Measurements from ENCODE around the gene ZXDC. TPM values are rescaled to one million over a fixed set of nuclear protein-coding genes. Genes with fewer than 3 reads are reported as not detected.

The ZXDC gene
- total and polyA plus RNA-seq, 7 donors: 10.6 to 39.5 (median 30.3) TPM

DNA sequence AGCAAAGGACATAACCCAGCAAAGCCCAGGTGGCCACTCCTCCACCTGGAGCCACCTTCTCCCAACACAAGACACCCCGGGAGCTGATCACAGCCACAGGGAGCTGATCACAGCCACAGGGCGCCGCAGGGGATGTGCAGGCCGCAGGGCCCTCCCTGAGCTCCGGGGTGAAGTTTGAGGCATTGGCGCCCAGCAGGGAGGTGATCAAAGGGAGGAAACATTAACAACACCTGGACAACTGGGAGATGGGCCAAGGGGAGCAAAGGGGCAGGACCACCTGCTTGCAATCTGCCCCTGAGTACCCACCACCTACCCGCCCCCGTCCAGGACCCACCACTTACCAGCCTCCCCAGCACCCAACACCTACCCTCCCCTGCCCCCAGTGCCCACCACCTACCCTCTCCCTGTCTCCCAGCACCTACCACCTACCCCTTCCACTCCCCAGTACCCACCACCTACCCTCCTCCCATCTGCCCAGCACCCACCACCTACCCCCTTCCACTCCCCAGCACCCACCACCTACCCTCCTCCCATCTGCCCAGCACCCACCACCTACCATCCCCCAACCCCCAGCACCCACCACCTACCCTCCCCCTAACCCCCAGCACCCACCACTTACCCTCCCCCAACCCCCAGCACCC, 39.5 kb upstream of the ZXDC start:
- Histone ChIP-seq H3K9me3 (no peaks in the 10 kb centered on the region), H3K36me3 (ENCODE audit: insufficient read depth in 1 of 2, low read depth in 1 of 2) (no peaks in the 10 kb centered on the region), H3K27ac (no peak overlapping the region), H3K4me3 (no peak overlapping the region), H3K4me1 (peaks cover 5% of the 10 kb centered on the region), H3K27me3 (ENCODE audit: insufficient read depth in 3 of 3, low read length in 2 of 3) (no peaks in the 10 kb centered on the region)
- DNase-seq (peak in 1 of 2 donors; percentile 41), ATAC-seq (no peak)
- 85 to 89% (median 85%) methylated on average over 7 to 8 of the region's 8 CpGs for WGBS, 3 donors
- TF ChIP-seq, protein P1, sequence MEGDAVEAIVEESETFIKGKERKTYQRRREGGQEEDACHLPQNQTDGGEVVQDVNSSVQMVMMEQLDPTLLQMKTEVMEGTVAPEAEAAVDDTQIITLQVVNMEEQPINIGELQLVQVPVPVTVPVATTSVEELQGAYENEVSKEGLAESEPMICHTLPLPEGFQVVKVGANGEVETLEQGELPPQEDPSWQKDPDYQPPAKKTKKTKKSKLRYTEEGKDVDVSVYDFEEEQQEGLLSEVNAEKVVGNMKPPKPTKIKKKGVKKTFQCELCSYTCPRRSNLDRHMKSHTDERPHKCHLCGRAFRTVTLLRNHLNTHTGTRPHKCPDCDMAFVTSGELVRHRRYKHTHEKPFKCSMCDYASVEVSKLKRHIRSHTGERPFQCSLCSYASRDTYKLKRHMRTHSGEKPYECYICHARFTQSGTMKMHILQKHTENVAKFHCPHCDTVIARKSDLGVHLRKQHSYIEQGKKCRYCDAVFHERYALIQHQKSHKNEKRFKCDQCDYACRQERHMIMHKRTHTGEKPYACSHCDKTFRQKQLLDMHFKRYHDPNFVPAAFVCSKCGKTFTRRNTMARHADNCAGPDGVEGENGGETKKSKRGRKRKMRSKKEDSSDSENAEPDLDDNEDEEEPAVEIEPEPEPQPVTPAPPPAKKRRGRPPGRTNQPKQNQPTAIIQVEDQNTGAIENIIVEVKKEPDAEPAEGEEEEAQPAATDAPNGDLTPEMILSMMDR (IDR thresholded peaks at IDR 0.05): no peak
- intact Hi-C loops (cut with DNase I): no loop called here

DNA sequence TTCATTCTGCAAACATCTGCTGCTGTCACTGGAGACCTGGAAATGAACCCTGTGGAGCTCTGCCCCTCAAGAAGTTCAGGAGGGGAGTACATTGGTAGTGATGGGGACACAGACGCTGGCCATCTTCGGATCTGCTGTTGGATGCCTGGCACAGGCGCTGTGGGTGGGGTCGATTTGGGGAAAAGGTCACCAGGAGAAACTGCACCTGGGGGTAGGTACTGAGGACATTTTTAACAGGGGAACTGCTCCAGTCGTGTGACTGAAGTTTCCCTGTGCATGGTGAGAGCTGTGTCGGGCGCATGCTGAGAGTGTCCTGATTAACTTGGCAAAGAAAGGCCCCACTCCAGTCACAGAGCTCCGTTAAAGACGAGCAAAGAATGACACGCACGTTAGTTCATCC, 38.5 kb upstream of the ZXDC start:
- DNase-seq (peak in 1 of 2 donors; percentile 36), ATAC-seq (no peak)
- TF ChIP-seq, protein P1 (IDR thresholded peaks at IDR 0.05): no peak
- no peak overlapping the region for H3K27ac ChIP-seq
- peaks cover 5% of the 10 kb centered on the region for H3K4me1 ChIP-seq
- no peaks in the 10 kb centered on the region for H3K9me3 ChIP-seq
- intact Hi-C loops (cut with DNase I): no loop called here
- H3K4me3 ChIP-seq: no peak overlapping the region
- H3K27me3 ChIP-seq (ENCODE audit: insufficient read depth in 3 of 3, low read length in 2 of 3): no peaks in the 10 kb centered on the region
- 86 to 88% (median 87%) methylated on average over 11 of the region's 11 CpGs for WGBS, 3 donors
- no peaks in the 10 kb centered on the region for H3K36me3 ChIP-seq (ENCODE audit: insufficient read depth in 1 of 2, low read depth in 1 of 2)

DNA sequence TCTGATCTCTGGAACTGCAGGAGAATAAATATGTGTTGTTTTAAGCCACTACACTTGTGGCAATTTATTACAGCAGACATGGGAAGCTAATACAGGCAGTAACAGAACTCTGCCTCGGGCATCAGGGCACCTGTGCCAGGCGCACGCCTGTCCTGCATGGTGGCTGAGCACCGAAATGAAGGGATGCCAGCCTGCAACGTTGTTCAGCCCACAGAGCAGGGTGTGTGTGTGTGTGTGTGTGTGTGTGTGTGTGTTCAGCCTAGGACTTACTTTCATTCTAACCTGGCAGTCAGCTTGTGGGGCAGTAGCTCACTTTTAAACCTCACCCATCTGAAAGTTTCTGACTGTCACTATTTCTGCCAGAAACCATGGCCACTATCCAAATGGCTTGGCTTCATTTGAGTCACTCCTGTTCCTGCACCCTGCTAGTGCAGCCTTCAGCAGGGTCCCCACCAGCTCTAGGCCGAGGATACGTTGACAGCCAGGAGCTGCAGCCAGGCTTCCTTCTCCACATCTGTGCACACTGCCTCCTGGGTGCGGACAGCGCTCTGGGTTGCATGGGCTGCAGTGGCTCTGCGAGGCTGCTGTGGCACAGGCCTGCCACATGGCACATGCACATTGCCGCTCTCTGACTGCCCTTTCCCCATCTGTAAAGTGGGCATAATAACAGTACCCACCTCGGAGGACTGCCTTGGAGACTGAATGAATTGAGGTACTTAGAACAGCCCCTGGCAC, 37.4 kb upstream of the ZXDC start:
- H3K4me1 ChIP-seq: peaks cover 5% of the 10 kb centered on the region
- no peaks in the 10 kb centered on the region for H3K36me3 ChIP-seq (ENCODE audit: insufficient read depth in 1 of 2, low read depth in 1 of 2)
- WGBS, 3 donors: 61 to 75% (median 64%) methylated on average over 12 of the region's 12 CpGs
- TF ChIP-seq, protein P1 (IDR thresholded peaks at IDR 0.05): no peak
- intact Hi-C loops (cut with DNase I): no loop called here
- ATAC-seq (peak in 2 of 4 donors; percentile 22 to 47), DNase-seq (peak in 1 of 2 donors; percentile 34)
- no peaks in the 10 kb centered on the region for H3K9me3 ChIP-seq
- H3K27ac ChIP-seq: no peak overlapping the region
- no peaks in the 10 kb centered on the region for H3K27me3 ChIP-seq (ENCODE audit: insufficient read depth in 3 of 3, low read length in 2 of 3)
- no peak overlapping the region for H3K4me3 ChIP-seq

DNA sequence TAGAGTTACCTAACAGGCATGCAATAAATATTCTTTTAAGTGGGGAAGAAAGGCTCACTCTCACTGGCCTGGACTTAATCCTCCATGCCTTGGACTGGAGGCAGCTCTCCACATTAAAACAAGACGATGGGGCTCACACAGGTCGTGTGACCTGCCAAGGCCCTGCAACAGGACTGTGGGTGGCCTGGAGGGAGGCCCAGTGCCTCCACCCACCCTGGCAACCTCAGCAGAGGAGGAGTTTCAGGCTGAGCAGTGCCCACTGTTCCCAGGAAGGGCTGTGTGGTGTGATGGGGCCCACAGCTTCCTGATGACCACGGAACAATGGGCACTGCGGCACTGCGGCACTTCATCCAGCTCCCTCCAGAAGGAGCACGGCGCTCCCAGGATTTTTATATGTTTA, 36.3 kb upstream of the ZXDC start:
- peak; percentile 5 to 43 for DNase-seq
- intact Hi-C loops (cut with DNase I): no loop called here
- H3K36me3 ChIP-seq (ENCODE audit: insufficient read depth in 1 of 2, low read depth in 1 of 2): no peaks in the 10 kb centered on the region
- no peak overlapping the region for H3K27ac ChIP-seq
- H3K4me3 ChIP-seq: no peak overlapping the region
- H3K27me3 ChIP-seq (ENCODE audit: insufficient read depth in 3 of 3, low read length in 2 of 3): no peaks in the 10 kb centered on the region
- TF ChIP-seq, protein P1 (IDR thresholded peaks at IDR 0.05): no peak
- no peaks in the 10 kb centered on the region for H3K9me3 ChIP-seq
- ATAC-seq: peak in 3 of 4 donors; percentile 37 to 52 (median 48)
- H3K4me1 ChIP-seq: peaks cover 5% of the 10 kb centered on the region
- 47 to 57% (median 56%) methylated on average over 7 of the region's 7 CpGs for WGBS, 3 donors

Data from psoas muscle (tissue), 8 donors.